Endometrium (tissue), 2 donors: ENCODE measurements around the gene ZNF429.
"Not testable (repeated sequence)": the region's sequence is repeated elsewhere in the genome, so short reads cannot be mapped to it uniquely, and the experiment has no call there.

Experiments
- FAIRE-seq: peaks from 2 replicates; lab custom pipeline; 2012; peaks lifted over from hg19 to GRCh38; lab: Jason Lieb, UNC
- donor health status: control.
- donor health status: control.

ZNF429 gene

DNA sequence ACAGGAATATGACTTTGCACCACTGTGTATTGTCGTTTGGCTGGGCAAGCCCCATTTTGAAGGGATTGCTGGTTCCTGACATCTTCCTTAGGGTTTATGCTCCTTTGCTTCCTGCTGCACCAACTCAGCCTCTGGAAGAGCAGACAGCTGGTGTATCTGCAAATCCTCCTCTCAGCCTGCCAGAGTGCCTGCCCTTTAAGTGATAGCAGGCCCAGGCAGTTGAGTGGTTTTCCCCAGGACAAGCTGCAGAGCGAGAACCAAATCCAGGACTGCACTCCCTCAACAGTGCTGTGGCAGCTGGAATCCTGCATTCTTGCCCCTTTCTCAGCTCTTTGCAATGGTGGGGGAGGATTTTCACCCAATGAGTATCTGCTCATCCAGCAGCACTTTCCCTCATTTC, 85.5 kb downstream of the ZNF429 start:
- no peak for FAIRE-seq

DNA sequence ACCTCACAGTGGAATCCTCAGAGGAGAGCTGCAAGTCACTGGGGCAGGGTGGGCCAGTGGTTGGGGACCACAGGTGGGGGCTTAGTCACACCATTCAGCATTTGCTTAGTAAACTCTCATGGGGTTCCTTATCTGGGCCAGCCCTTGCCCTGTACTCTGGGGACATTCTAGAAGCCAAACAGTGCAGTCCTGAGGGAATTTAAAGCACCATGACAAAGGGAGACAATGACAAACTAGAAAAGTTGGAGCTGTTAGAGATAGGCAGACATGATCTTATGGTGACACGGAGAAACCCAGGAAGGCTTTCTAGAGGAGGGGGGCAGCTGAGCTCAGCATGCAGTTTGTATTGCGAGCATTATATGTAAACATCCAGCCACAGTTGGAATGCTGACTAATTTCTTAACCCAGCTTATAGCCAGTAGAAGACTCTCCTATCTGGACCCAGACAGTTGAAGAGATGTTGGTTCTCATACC, 87.6 kb downstream of the ZNF429 start:
- FAIRE-seq, result no peak

DNA sequence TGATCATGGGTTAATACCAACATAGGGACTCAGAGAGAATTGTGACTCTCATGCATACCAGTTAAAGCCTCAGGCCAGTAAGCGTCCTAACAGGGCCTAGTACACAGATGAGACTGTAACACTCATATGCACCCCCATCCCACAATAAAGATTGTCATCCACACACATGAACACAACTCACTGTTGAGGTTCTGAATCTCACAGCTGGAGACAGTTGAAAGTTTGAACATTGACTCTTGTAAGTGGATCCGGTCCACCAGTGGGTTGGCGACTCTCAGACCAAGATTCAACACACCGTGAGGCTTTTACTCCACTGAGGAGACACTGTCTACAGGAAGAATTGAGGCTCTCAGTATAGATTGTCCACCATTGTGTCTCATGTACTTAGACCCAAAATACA, 88.1 kb downstream of the ZNF429 start:
- FAIRE-seq, result no peak

DNA sequence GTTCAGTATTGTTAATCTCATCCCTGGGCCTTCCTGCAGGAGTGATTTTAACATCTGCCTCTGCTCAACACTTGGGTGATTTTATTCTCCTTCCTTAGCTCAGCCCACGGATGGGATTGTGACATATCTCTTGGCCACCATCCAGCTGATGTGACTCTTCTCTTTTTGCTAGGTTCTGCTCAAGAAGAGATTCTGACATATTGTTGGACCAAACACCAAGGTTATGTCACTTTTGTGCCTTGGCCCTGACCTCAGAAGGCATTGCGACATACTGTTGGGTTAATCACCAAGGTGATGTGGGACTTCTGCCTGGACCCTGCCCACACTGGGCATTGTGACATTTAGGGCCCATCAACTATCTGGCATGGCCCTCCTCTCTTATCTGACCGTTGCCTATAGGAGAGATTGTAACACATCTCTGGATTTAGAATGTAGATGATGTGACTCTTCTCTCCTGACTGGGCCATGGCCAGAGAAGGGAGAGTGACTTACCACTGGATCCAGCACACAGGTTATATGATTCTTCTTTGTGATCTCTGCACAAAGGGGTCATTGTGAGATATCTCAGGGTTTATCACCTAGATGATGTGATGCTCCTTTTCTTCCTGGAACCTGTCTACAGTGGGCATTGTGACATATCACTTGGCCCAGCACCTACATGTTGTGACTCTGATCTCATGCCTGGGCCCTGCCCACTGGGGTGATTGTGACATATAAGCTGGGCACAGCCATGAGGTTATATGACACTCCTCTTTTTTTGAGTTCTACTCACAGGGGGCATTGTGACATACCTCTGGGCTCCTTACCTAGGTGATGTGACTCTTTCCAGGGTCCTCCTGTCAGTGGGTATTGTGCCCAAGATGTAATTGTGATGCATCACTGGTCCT, 88.8 kb downstream of the ZNF429 start:
- FAIRE-seq, result no peak

DNA sequence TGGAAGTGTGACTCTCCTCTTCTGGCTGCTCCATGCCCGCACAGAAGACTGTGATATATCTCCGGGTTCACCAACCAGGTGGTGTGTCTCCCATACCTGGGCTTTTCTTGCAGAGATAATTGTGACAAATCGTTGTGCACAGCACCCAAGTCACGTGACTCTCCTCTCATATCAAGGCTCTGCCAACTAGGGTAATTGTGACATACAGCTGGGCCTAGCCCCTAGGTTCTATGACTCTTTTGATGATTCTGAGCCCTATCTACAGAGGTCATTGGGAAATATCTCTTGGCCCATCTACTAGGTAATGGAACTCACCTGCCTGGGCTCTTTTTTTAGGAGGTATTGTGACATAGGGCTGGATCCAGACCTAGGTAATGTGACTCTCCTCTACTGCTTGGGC, 89.8 kb downstream of the ZNF429 start:
- FAIRE-seq, result no peak

- FAIRE-seq, result no peak
Observed at GRCh38 chr19:21602082-21602658, 96.8 kb downstream of the ZNF429 start.

DNA sequence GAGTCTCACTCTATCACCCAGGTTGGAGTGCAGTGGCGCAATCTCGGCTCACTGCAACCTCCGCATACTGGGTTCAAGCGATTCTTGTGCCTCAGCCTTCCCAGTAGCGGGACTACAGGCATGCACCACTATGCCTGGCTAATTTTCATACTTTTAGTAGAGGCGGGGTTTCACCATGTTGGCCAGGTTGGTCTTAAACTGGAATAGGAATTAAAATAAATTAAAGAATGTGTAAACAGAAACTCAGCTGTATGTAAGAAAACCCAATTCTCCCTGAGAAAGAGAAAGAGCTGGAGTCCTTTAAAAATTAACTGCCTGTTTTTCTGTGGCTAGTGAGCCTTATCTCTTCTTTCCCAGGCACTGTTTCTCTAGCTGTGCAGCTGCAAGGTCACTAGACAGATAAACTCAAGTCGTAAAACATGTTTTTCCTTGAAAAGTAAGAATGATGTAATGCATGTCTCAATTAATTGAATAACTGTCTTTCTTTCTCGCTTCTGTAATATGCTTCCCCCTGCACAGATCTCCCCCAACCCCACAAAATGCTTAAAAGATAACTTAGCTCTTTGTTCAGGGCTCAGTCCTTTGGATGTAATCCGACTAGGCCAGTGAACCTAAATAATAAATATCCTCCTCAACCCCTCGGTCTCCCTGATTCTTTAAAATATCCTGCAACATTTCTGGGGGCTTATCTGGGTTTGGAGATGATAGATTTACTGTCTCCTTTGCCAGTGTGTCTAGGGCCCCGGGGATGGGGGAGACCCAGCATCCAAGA, 97.4 kb downstream of the ZNF429 start:
- FAIRE-seq, result not testable (repeated sequence)

- no peak for FAIRE-seq
Observed at GRCh38 chr19:21603431-21604231, 98.2 kb downstream of the ZNF429 start.

- FAIRE-seq, result peak; percentile 76
Observed at GRCh38 chr19:21604351-21604926, 99.0 kb downstream of the ZNF429 start.
